ENCODE results near the gene PPP4R2. TPM values are rescaled to one million over a fixed set of nuclear protein-coding genes. Genes with fewer than 3 reads are reported as not detected.

Gene PPP4R2
- total and polyA plus RNA-seq, 4 experiments from 2014 or later = 30.7 to 77.0 (median 54.5) TPM

- intact Hi-C loops (cut with micrococcal nuclease) = no loop called here
- peaks cover 24% of the 10 kb centered on the region for H3K4me1 ChIP-seq (ENCODE audit: insufficient read depth, low read length)
- POLR2A ChIA-PET (ENCODE audit: partially characterized antibody) = no interaction called here
Observed at GRCh38 chr3:72968266-72968664, 28.3 kb upstream of the PPP4R2 start.

GRCh38 chr3:72969766-72970165 is 26.8 kb upstream of the PPP4R2 start:
- Mint-ChIP-seq H3K36me3 (no peaks in the 10 kb centered on the region), H3K4me1 (peaks cover 16 to 27% (median 16%) of the 10 kb centered on the region in 4 donors), H3K4me3 (no peak overlapping the region), H3K27ac (no peak overlapping the region), H3K27me3 (no peaks in the 10 kb centered on the region), H3K9me3 (no peaks in the 10 kb centered on the region)
- CTCF ChIA-PET (ENCODE audit: partially characterized antibody) = no interaction called here
- no peaks in the 10 kb centered on the region for H3K9me3 ChIP-seq (ENCODE audit: control insufficient read depth in 1 of 2, low read length in 2 of 2)
- POLR2A ChIA-PET (ENCODE audit: partially characterized antibody) = no interaction called here
- H3K27ac ChIP-seq (ENCODE audit: low read depth, low read length) = no peak overlapping the region
- intact Hi-C loops (cut with micrococcal nuclease) = no loop called here
- H3K4me1 ChIP-seq (ENCODE audit: insufficient read depth, low read length) = peaks cover 22% of the 10 kb centered on the region
- no peak overlapping the region for H3K4me3 ChIP-seq (ENCODE audit: low read length in 2 of 2)
- DNase-seq = no peak
- no peaks in the 10 kb centered on the region for H3K36me3 ChIP-seq (ENCODE audit: insufficient read depth, low read length)
- H3K27me3 ChIP-seq (ENCODE audit: insufficient read depth, low read length) = no peaks in the 10 kb centered on the region

More at GRCh38 chr3:72968266-72968664, 28.3 kb upstream of the PPP4R2 start:
- H3K4me3 ChIP-seq (ENCODE audit: low read length in 2 of 2) = no peak overlapping the region
- H3K9me3 ChIP-seq (ENCODE audit: control insufficient read depth in 1 of 2, low read length in 2 of 2) = no peaks in the 10 kb centered on the region
- no peak overlapping the region for H3K27ac ChIP-seq (ENCODE audit: low read depth, low read length)
- H3K9me3 Mint-ChIP-seq = no peaks in the 10 kb centered on the region
- CTCF ChIA-PET (ENCODE audit: partially characterized antibody) = no interaction called here
- H3K27me3 ChIP-seq (ENCODE audit: insufficient read depth, low read length) = no peaks in the 10 kb centered on the region
- H3K27ac Mint-ChIP-seq = no peak overlapping the region
- no peaks in the 10 kb centered on the region for H3K36me3 ChIP-seq (ENCODE audit: insufficient read depth, low read length)
- H3K27me3 Mint-ChIP-seq = no peaks in the 10 kb centered on the region
- H3K36me3 Mint-ChIP-seq = no peaks in the 10 kb centered on the region
- no peak overlapping the region for H3K4me3 Mint-ChIP-seq
- H3K4me1 Mint-ChIP-seq = peaks cover 18 to 31% (median 20%) of the 10 kb centered on the region in 4 donors
- no peak for DNase-seq

- Histone ChIP-seq H3K9me3 (ENCODE audit: control insufficient read depth in 1 of 2, low read length in 2 of 2) (no peaks in the 10 kb centered on the region), H3K36me3 (ENCODE audit: insufficient read depth, low read length) (no peaks in the 10 kb centered on the region), H3K27me3 (ENCODE audit: insufficient read depth, low read length) (no peaks in the 10 kb centered on the region), H3K4me3 (ENCODE audit: low read length in 2 of 2) (no peak overlapping the region), H3K27ac (ENCODE audit: low read depth, low read length) (no peak overlapping the region), H3K4me1 (ENCODE audit: insufficient read depth, low read length) (peaks cover 13% of the 10 kb centered on the region)
- H3K9me3 Mint-ChIP-seq = no peaks in the 10 kb centered on the region
- no peak overlapping the region for H3K4me3 Mint-ChIP-seq
- H3K27me3 Mint-ChIP-seq = peaks cover 0 to 2% of the 10 kb centered on the region in 2 donors
- no peak for DNase-seq
- H3K4me1 Mint-ChIP-seq = peaks cover 5 to 15% (median 7%) of the 10 kb centered on the region in 4 donors
- ChIA-PET POLR2A (ENCODE audit: partially characterized antibody) (no interaction called here), CTCF (ENCODE audit: partially characterized antibody) (no interaction called here)
- H3K36me3 Mint-ChIP-seq = no peaks in the 10 kb centered on the region
- intact Hi-C loops (cut with micrococcal nuclease) = no loop called here
- no peak overlapping the region for H3K27ac Mint-ChIP-seq
Observed at GRCh38 chr3:72970942-72971341, 25.7 kb upstream of the PPP4R2 start.

GRCh38 chr3:72972706-72973030 is 23.9 kb upstream of the PPP4R2 start:
- POLR2A ChIA-PET (ENCODE audit: partially characterized antibody) = interaction anchor here (0.5 kb wide), 1 partner anchor 1319 kb away, joined by 3 read pairs; no protein-coding TSS in a partner anchor
- intact Hi-C loops (cut with micrococcal nuclease) = no loop called here
- H3K9me3 Mint-ChIP-seq = no peaks in the 10 kb centered on the region
- Histone ChIP-seq H3K27ac (ENCODE audit: low read depth, low read length) (no peak overlapping the region), H3K4me1 (ENCODE audit: insufficient read depth, low read length) (peaks cover 5% of the 10 kb centered on the region), H3K4me3 (ENCODE audit: low read length in 2 of 2) (no peak overlapping the region), H3K36me3 (ENCODE audit: insufficient read depth, low read length) (no peaks in the 10 kb centered on the region), H3K27me3 (ENCODE audit: insufficient read depth, low read length) (no peaks in the 10 kb centered on the region), H3K9me3 (ENCODE audit: control insufficient read depth in 1 of 2, low read length in 2 of 2) (no peaks in the 10 kb centered on the region)
- CTCF ChIA-PET (ENCODE audit: partially characterized antibody) = interaction anchor here (0.7 to 1.1 kb wide), 2 partner anchors 306 to 503 kb away, joined by 3 to 4 read pairs; no protein-coding TSS in a partner anchor
- peaks cover 2 to 4% of the 10 kb centered on the region in 2 donors for H3K27me3 Mint-ChIP-seq
- H3K4me1 Mint-ChIP-seq = peaks cover 5 to 12% (median 7%) of the 10 kb centered on the region in 4 donors
- no peak for DNase-seq
- no peaks in the 10 kb centered on the region for H3K36me3 Mint-ChIP-seq
- no peak overlapping the region for H3K4me3 Mint-ChIP-seq
- H3K27ac Mint-ChIP-seq = no peak overlapping the region

GRCh38 chr3:72973031-72973723 is 23.4 kb upstream of the PPP4R2 start:
- no peaks in the 10 kb centered on the region for H3K27me3 ChIP-seq (ENCODE audit: insufficient read depth, low read length)
- H3K27me3 Mint-ChIP-seq = peaks cover 2 to 4% of the 10 kb centered on the region in 2 donors
- no peak overlapping the region for H3K27ac ChIP-seq (ENCODE audit: low read depth, low read length)
- intact Hi-C loops (cut with micrococcal nuclease) = no loop called here
- no peak for DNase-seq
- no peaks in the 10 kb centered on the region for H3K36me3 ChIP-seq (ENCODE audit: insufficient read depth, low read length)
- no peaks in the 10 kb centered on the region for H3K9me3 ChIP-seq (ENCODE audit: control insufficient read depth in 1 of 2, low read length in 2 of 2)
- H3K4me1 Mint-ChIP-seq = peaks cover 5 to 12% (median 7%) of the 10 kb centered on the region in 4 donors
- H3K36me3 Mint-ChIP-seq = no peaks in the 10 kb centered on the region
- H3K4me1 ChIP-seq (ENCODE audit: insufficient read depth, low read length) = peaks cover 5% of the 10 kb centered on the region
- ChIA-PET POLR2A (ENCODE audit: partially characterized antibody) (no interaction called here), CTCF (ENCODE audit: partially characterized antibody) (no interaction called here)
- H3K4me3 ChIP-seq (ENCODE audit: low read length in 2 of 2) = no peak overlapping the region
- no peak overlapping the region for H3K27ac Mint-ChIP-seq
- H3K4me3 Mint-ChIP-seq = no peak overlapping the region
- H3K9me3 Mint-ChIP-seq = no peaks in the 10 kb centered on the region

- no peak overlapping the region for H3K27ac ChIP-seq (ENCODE audit: low read depth, low read length)
- H3K4me1 ChIP-seq (ENCODE audit: insufficient read depth, low read length) = peaks cover 5% of the 10 kb centered on the region
- peaks cover 2 to 4% of the 10 kb centered on the region in 2 donors for H3K27me3 Mint-ChIP-seq
- H3K27ac Mint-ChIP-seq = no peak overlapping the region
- CTCF ChIA-PET (ENCODE audit: partially characterized antibody) = no interaction called here
- H3K4me3 Mint-ChIP-seq = no peak overlapping the region
- H3K9me3 ChIP-seq (ENCODE audit: control insufficient read depth in 1 of 2, low read length in 2 of 2) = no peaks in the 10 kb centered on the region
- peaks cover 5 to 12% (median 7%) of the 10 kb centered on the region in 4 donors for H3K4me1 Mint-ChIP-seq
- no peaks in the 10 kb centered on the region for H3K9me3 Mint-ChIP-seq
- no peaks in the 10 kb centered on the region for H3K27me3 ChIP-seq (ENCODE audit: insufficient read depth, low read length)
- no peak overlapping the region for H3K4me3 ChIP-seq (ENCODE audit: low read length in 2 of 2)
- POLR2A ChIA-PET (ENCODE audit: partially characterized antibody) = no interaction called here
- intact Hi-C loops (cut with micrococcal nuclease) = no loop called here
- no peaks in the 10 kb centered on the region for H3K36me3 ChIP-seq (ENCODE audit: insufficient read depth, low read length)
- H3K36me3 Mint-ChIP-seq = no peaks in the 10 kb centered on the region
- no peak for DNase-seq
Observed at GRCh38 chr3:72973786-72974185, 22.8 kb upstream of the PPP4R2 start.

- Mint-ChIP-seq H3K9me3 (no peaks in the 10 kb centered on the region), H3K36me3 (no peaks in the 10 kb centered on the region), H3K27ac (no peak overlapping the region), H3K27me3 (peaks cover 2 to 6% of the 10 kb centered on the region in 2 donors), H3K4me1 (peaks cover 5 to 12% (median 7%) of the 10 kb centered on the region in 4 donors), H3K4me3 (no peak overlapping the region)
- intact Hi-C loops (cut with micrococcal nuclease) = no loop called here
- no peaks in the 10 kb centered on the region for H3K9me3 ChIP-seq (ENCODE audit: control insufficient read depth in 1 of 2, low read length in 2 of 2)
- H3K27me3 ChIP-seq (ENCODE audit: insufficient read depth, low read length) = no peaks in the 10 kb centered on the region
- H3K27ac ChIP-seq (ENCODE audit: low read depth, low read length) = no peak overlapping the region
- POLR2A ChIA-PET (ENCODE audit: partially characterized antibody) = no interaction called here
- H3K36me3 ChIP-seq (ENCODE audit: insufficient read depth, low read length) = no peaks in the 10 kb centered on the region
- DNase-seq = no peak
- CTCF ChIA-PET (ENCODE audit: partially characterized antibody) = interaction anchor here (0.8 to 2.2 kb wide), 2 partner anchors 14 to 18 kb away, joined by 3 to 6 read pairs; no protein-coding TSS in a partner anchor
- H3K4me3 ChIP-seq (ENCODE audit: low read length in 2 of 2) = no peak overlapping the region
- peaks cover 5% of the 10 kb centered on the region for H3K4me1 ChIP-seq (ENCODE audit: insufficient read depth, low read length)
Observed at GRCh38 chr3:72974956-72975355, 21.7 kb upstream of the PPP4R2 start.

All from CD4-positive, alpha-beta memory T cell (primary cell).